Breast epithelium (tissue), 3 donors: Measurements from ENCODE around the gene TTBK1.
A peak's percentile ranks its signal among the peaks of the same experiment; 100 is the strongest.

Experiments
- CTCF ChIP-seq, 3 donors: fragments of 450-650 bp; IDR thresholded peaks; one replicate each; pipeline ENCODE4 v1.5.1; 2016 to 2017; ENCODE audit warnings: antibody characterized with exemption in 3 of 3, mild to moderate bottlenecking in 3 of 3, moderate library complexity in 3 of 3
- POLR2A ChIP-seq: fragments of 450-650 bp; IDR thresholded peaks from one replicate; pipeline ENCODE4 v1.6.1; 2016; ENCODE audit warnings: antibody characterized with exemption, mild to moderate bottlenecking, moderate library complexity
- POLR2AphosphoS5 ChIP-seq, 3 donors: sonication (generic); formaldehyde crosslinking; IDR thresholded peaks; one replicate each; pipeline ENCODE4 v1.6.1; 2017; ENCODE audit warnings: antibody characterized with exemption in 3 of 3

GRCh38 chr6:43308101-43308989 is 65.1 kb downstream of the TTBK1 start, which contains the start of gene CRIP3:
- TF ChIP-seq CTCF (IDR thresholded peaks at IDR 0.05) (peak in 2 of 3 donors; percentile 20 to 48), POLR2A (no peak), POLR2AphosphoS5 (IDR thresholded peaks at IDR 0.05) (no peak)
